GM20000 (cell line): Measurements from ENCODE around the gene POMT1.
A peak's percentile ranks its signal among the peaks of the same experiment; 100 is the strongest.

Experiments
- DNase-seq: peaks from one replicate; pipeline ENCODE4 v3.0.0; 2012; ENCODE audit warnings: low spot score
- TF ChIP-seq, protein P1 (sequence below): IDR thresholded peaks from 2 replicates; pipeline ENCODE4 v1.5.1; 2012; ENCODE audit warnings: mild to moderate bottlenecking, control low read depth; ENCODE audit errors: extremely low read depth, missing control alignments

POMT1 gene

DNA sequence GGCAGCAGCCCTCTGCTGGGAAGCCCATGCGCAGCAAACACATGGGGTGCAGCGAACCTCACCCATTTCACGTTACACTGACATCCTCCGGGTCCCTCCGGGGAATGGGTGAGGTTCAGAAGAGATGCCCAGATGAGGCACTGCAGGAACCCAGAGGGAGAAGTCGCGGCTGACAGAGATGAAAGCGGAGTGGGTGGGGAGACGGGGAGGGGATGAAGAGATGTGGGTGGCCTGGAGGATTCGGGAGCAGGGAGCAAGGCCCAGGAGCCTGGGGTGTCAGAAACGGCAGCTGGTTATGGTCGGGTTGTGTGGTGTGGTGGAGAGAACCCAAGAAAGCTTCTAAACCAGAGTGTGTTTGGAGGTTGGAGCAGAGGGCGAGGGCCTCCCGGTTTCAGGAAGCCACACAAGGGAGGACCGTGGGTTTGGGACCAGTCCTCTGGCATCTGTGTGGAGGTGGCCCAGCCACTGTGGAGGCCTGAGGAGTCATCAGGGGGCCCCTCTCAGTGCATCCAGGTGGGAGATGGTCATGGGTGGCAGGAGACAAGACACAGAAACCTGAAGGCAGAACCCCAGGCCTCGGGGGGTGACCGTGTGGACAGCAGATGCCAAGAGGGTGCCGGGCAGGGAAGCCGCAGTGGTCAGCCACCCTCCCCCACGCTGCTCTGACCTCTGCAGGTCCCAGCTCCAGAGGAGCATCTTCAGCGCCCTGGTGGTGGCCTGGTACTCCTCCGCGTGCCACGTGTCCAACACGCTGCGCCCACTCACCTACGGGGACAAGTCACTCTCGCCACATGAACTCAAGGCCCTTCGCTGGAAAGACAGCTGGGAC is 19.8 kb downstream of the POMT1 start:
- peak; percentile 15 for DNase-seq
- TF ChIP-seq, protein P1, sequence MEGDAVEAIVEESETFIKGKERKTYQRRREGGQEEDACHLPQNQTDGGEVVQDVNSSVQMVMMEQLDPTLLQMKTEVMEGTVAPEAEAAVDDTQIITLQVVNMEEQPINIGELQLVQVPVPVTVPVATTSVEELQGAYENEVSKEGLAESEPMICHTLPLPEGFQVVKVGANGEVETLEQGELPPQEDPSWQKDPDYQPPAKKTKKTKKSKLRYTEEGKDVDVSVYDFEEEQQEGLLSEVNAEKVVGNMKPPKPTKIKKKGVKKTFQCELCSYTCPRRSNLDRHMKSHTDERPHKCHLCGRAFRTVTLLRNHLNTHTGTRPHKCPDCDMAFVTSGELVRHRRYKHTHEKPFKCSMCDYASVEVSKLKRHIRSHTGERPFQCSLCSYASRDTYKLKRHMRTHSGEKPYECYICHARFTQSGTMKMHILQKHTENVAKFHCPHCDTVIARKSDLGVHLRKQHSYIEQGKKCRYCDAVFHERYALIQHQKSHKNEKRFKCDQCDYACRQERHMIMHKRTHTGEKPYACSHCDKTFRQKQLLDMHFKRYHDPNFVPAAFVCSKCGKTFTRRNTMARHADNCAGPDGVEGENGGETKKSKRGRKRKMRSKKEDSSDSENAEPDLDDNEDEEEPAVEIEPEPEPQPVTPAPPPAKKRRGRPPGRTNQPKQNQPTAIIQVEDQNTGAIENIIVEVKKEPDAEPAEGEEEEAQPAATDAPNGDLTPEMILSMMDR, result no peak

DNA sequence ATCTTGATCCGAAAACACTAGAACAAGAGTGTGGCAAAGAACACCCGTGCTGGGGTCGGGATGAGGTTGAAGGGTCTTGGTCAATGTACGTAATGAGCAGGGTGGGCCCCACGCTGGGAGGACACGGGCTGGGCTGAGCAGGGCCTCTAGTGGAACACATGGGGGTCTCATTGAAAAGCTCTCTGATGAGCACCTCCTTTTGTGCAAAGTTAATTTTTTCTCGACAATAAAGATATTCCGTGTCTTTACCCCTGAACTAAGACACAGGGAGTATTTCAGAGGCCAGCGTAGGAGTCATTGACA is 20.3 kb downstream of the POMT1 start:
- TF ChIP-seq, protein P1, result no peak
- DNase-seq, result no peak

DNA sequence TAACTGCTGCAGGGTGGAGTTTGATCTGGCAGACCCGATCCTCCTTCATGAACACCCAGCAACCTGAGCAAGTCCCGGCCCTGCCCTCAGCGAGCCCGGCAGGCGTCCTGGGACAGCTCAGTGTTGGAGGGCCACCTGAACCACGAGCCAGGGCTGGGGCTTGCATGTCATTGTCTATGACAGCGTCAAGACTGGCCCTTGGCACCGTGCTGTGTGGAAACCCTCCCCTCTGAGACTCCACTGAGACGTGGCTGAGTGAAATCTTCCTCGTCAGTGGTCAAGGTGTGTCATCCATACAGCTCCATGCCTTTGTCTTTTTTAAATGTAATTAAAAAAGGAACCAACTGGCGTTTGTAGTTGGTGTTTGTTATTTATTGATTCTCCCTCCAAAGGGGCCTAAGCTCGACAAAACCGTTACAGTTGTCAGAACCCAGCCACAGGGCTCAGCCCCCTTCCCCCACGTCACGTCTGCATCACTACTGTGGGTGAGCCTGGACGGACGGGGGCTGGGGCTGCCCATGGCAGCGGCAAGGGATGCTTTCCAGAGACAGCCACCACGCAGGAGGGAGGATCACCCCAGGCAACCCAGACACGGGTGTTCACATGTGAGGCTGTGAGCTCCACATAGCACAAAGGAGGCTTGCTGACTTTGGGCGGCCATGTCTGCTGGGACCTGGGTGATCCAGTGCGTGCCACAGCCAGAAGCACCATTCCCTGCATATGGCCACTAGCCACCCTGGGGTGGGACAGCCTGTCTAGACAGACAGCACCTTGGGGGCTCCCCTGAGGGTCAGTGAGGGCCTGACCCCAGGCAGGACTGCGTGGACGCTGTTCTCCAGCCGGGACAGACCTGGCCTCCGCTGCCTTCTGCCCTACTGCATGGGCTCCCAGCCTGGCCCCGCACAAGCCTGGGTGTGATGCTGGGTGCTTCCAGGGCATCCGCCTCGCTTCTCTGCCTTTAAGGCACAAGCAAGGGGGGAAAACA is 21.0 kb downstream of the POMT1 start:
- TF ChIP-seq, protein P1, result no peak
- DNase-seq, result peak; percentile 21

DNA sequence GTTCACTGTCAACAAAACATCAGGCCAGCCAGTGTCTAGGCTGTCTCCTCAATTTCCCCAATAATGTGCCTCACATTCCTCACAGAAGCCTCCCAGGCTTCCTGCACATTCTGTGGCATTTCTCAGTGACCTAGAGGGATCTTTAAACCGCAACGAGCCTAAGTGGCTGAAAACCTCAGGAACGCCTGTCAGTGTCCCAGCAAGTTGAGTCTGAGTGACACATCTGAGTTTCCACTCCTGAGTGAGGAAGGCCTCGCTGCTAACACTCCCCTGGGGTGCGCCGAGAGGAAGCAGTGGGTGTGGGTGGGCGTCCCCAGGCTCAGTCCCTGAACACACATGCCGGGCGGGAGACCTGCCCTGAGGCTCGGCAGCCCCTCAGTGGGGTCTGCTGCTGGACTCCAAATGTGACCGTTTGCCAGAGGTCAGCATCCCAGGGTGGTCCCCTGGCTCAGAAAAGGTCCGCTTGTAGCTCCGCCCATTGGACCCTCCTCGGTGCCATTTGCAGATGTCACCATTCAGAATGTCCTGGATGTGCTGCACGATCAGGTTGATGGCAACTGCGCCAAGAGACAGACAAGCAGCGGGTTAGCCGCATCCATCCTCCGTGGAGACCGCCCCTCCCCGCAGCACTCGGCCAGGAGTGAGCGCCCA is 22.1 kb downstream of the POMT1 start:
- peak; percentile 10 for DNase-seq
- TF ChIP-seq, protein P1, result no peak

DNA sequence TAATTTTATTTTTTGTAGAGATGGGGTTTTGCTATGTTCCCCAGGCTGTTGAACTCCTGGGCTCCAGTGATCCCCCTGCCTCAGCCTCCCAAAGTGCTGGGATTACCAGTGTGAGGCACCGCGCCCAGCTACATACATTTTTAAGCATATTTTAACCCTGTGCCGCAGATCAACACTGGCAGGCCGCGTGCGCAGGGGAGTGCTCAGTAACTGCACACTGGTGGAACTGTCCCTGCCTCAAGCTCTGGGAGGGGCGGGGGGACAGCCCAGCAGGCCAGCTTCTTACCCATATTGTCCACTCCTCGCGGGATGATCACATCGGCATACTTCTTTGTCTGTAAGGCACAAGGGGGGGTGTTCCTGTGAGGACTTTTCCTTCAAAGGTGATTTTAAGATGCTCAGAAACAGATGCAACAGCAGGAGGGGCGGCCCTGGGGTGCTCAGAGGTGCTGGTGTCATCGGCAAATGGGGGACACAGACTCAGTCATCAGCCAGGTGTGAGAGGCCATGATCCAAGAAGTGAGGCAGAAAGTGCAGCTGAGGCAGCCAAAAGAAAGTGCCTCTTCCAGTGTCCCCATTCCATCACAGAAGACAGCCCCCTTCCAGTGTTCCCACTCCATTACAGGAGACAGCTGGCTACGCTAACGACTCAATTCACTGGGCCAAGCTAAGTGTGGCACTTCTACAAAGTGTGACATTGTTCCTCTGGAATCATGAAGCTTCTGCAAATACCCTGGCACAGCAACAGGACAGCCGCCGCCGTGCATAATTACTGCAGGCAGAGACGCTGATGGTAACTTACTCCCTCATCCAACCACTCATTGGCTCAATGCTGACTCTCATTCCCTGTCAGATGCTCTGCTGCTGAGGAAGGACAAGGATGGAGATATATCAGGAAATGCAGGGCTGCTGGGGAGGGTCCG is 23.2 kb downstream of the POMT1 start:
- peak; percentile 12 for DNase-seq
- TF ChIP-seq, protein P1, result no peak

DNA sequence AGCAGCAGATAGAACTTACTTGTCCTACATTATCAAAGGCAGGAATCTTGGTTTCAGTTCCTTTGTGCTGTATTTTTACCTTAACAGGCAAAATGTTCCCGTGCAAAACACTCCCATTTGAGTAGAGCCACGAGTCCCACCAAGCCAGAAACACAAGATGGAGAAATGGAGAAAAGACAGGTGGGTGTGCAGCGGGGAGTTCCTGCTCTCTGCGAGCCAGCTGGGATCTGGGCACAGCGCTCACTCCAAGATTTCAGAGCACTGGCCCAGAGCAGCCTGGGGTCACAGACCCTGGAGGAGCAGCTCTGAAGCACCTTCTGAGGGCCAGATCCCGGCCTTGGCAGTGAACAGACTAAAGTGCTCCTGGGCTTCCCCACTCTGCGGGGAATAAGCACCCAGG is 25.5 kb downstream of the POMT1 start:
- no peak for DNase-seq
- TF ChIP-seq, protein P1, result no peak
